Measurements from ENCODE around the gene MYCBP.

GRCh38 chr1:38865112-38865715, 7.9 kb downstream of the MYCBP start:
- TF ChIP-seq CTCF (IDR thresholded peaks at IDR 0.05) (no peak), POLR2A (IDR thresholded peaks at IDR 0.05) (no peak)

All from body of pancreas (tissue), 4 donors.